ENCODE results near the gene ITPR3. TPM values are rescaled to one million over a fixed set of nuclear protein-coding genes. Genes with fewer than 3 reads are reported as not detected.

Gene ITPR3
- total and polyA plus RNA-seq, 2 of the 13 experiments (the other 11 are each of a cell fraction or from before 2014, with no cell fraction given) = 3.8 to 21.4 TPM

DNA sequence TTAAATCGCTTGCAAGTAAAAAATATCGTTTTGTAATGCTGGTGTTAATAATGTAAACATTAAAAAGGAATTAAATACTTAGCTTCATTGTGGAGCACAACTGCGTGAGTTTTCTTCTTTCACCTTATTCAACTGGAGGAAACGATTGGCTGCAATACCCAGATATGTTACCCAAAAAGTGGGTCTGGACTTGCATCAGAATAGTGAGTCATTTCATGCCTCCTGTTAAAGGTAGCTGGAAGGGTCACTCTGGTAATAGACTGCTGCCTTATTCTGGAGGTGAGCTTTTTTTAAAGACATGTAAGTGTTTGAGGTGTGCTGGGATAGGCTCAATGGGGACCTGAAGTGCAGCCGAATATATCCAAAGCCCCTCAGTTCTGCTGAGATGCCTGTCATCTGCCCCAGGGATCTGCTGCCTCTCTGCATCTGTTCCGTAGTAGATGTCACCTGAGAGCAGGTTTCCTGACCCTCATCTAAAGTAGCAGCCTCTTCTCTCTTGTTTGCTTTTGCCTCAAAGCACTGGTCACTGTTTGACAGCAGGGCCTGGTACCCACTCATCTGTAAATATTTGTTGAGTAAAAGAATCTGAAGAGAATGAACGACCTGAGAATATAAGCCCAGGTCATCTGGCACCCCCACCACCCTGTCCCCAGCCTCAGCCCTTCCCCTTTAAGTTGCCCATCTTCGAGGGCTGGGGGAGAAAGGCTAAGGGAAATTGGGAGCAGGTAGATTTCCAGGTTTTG, 95.9 kb downstream of the ITPR3 start (continued):
- TF ChIP-seq MLXIP (CRISPR knock-in tag; IDR thresholded peaks at IDR 0.05; ENCODE audit: borderline replicate concordance) (no peak), ZNF737 (CRISPR knock-in tag; IDR thresholded peaks at IDR 0.05; ENCODE audit: borderline replicate concordance) (no peak), IRX3 (CRISPR knock-in tag; IDR thresholded peaks at IDR 0.05; ENCODE audit: borderline replicate concordance, low read depth) (no peak), TBP (CRISPR knock-in tag; IDR thresholded peaks at IDR 0.05) (no peak), ATAD3A (CRISPR knock-in tag; IDR thresholded peaks at IDR 0.05) (no peak), PAWR (CRISPR knock-in tag; IDR thresholded peaks at IDR 0.05; ENCODE audit: borderline replicate concordance) (no peak), EP300 (IDR thresholded peaks at IDR 0.05; ENCODE audit: low read depth in 2 of 2, low read length in 2 of 2) (0 out of 4 replicates have a peak, but pooled peaks of 1 of the 2 experiments have one; percentile 11), EP300 (CRISPR knock-in tag; IDR thresholded peaks at IDR 0.05; ENCODE audit: borderline replicate concordance) (no peak), JUN (CRISPR knock-in tag; IDR thresholded peaks at IDR 0.05) (no peak), CHCHD3 (CRISPR knock-in tag; IDR thresholded peaks at IDR 0.05) (no peak), ZBTB44 (CRISPR knock-in tag; IDR thresholded peaks at IDR 0.05) (no peak), SOX6 (IDR thresholded peaks at IDR 0.05) (no peak), SOX6 (CRISPR knock-in tag; IDR thresholded peaks at IDR 0.05) (no peak), PHB2 (IDR thresholded peaks at IDR 0.05; ENCODE audit: partially characterized antibody) (no peak), SIX1 (CRISPR knock-in tag; IDR thresholded peaks at IDR 0.05; ENCODE audit: borderline replicate concordance) (0 out of 2 replicates have a peak, but pooled peaks have one; percentile 17), FOXA3 (CRISPR knock-in tag; IDR thresholded peaks at IDR 0.05) (peak; percentile 72; the same call in 1 of the 2 replicates), HINFP (CRISPR knock-in tag; IDR thresholded peaks at IDR 0.05; ENCODE audit: low read depth) (no peak), ZSCAN12 (CRISPR knock-in tag; IDR thresholded peaks at IDR 0.05) (no peak), ZFX (CRISPR knock-in tag; IDR thresholded peaks at IDR 0.05; ENCODE audit: low read depth) (peak; percentile 27; the same call in 1 of the 2 replicates), CHD2 (IDR thresholded peaks at IDR 0.05; ENCODE audit: low read depth, low read length) (no peak), KLF11 (CRISPR knock-in tag; IDR thresholded peaks at IDR 0.05) (no peak)
- TF ChIP-seq, protein P1, sequence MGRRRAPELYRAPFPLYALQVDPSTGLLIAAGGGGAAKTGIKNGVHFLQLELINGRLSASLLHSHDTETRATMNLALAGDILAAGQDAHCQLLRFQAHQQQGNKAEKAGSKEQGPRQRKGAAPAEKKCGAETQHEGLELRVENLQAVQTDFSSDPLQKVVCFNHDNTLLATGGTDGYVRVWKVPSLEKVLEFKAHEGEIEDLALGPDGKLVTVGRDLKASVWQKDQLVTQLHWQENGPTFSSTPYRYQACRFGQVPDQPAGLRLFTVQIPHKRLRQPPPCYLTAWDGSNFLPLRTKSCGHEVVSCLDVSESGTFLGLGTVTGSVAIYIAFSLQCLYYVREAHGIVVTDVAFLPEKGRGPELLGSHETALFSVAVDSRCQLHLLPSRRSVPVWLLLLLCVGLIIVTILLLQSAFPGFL (CRISPR knock-in tag; IDR thresholded peaks at IDR 0.05) = no peak
- TF ChIP-seq, protein P2, sequence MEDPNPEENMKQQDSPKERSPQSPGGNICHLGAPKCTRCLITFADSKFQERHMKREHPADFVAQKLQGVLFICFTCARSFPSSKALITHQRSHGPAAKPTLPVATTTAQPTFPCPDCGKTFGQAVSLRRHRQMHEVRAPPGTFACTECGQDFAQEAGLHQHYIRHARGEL (CRISPR knock-in tag; IDR thresholded peaks at IDR 0.05) = no peak

Data from HepG2 (cell line).